ACC112 (cell line): Measurements from ENCODE around the gene TEAD1.

Experiments used
- H2AFZ ChIP-seq: fragments of 200-600 bp; sonication (generic); one replicate; pipeline ENCODE4 v1.6.0; 2017; ENCODE audit warnings: antibody characterized with exemption, low read length; ENCODE audit not compliant: unreplicated experiment
- H3K27ac ChIP-seq: fragments of 200-600 bp; sonication (generic); 2 replicates; pipeline ENCODE4 v1.5.1; 2014; ENCODE audit warnings: low read depth, mild to moderate bottlenecking, antibody characterized with exemption, low read length, moderate library complexity
- H3K27me3 ChIP-seq: fragments of 200-600 bp; sonication (generic); 2 replicates; pipeline ENCODE4 v1.6.1; 2014; ENCODE audit warnings: mild to moderate bottlenecking, antibody characterized with exemption, low read length, moderate library complexity, mixed read lengths; ENCODE audit not compliant: insufficient read depth
- H3K36me3 ChIP-seq: fragments of 200-600 bp; sonication (generic); 2 replicates; pipeline ENCODE4 v1.6.1; 2016; ENCODE audit warnings: mild to moderate bottlenecking, antibody characterized with exemption, low read length, moderate library complexity, mixed read lengths; ENCODE audit not compliant: insufficient read depth
- H3K4me1 ChIP-seq: fragments of 200-600 bp; sonication (generic); one replicate; pipeline ENCODE4 v1.6.1; 2016; ENCODE audit warnings: low read length, mixed read lengths; ENCODE audit not compliant: insufficient read depth, unreplicated experiment, control insufficient read depth
- H3K4me3 ChIP-seq: fragments of 200-600 bp; sonication (generic); 2 replicates; pipeline ENCODE4 v1.5.1; 2014; ENCODE audit warnings: mild to moderate bottlenecking, low read depth, low read length
- H3K79me2 ChIP-seq: fragments of 200-600 bp; sonication (generic); one replicate; pipeline ENCODE4 v1.6.0; 2016; ENCODE audit warnings: low read length; ENCODE audit not compliant: control insufficient read depth, unreplicated experiment, insufficient read depth

The TEAD1 gene

DNA sequence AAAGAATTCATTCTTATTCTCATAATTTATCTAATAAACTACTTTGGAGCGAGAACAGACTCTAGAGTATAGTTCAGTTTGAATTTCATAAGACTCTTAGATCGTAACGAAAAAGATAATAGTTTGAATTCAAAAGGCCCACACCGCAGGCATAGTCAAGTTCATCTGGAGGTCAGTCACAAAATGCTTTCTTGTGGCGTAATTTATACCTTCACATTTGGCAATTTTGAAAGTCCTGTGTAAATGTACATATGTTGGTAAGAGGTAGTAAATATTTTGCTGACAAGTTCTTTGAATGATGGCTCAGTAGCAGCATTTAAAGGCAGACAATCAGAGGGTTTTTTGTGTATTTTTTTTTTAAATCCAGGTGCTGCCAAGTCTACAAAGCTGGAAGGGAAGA is 88.1 kb downstream of the TEAD1 start:
- peaks cover 33% of the 10 kb centered on the region for H3K4me1 ChIP-seq
- H3K27me3 ChIP-seq = no peaks in the 10 kb centered on the region
- no peak overlapping the region for H3K4me3 ChIP-seq
- H3K27ac ChIP-seq = no peak overlapping the region
- H2AFZ ChIP-seq = no peak overlapping the region
- H3K36me3 ChIP-seq = peaks cover 25% of the 10 kb centered on the region; the same call in 1 of the 2 replicates
- peaks cover 90% of the 10 kb centered on the region for H3K79me2 ChIP-seq

GRCh38 chr11:12762696-12763324 is 88.6 kb downstream of the TEAD1 start:
- H3K79me2 ChIP-seq = peaks cover 90% of the 10 kb centered on the region
- no peak overlapping the region for H3K27ac ChIP-seq
- no peak overlapping the region for H2AFZ ChIP-seq

DNA sequence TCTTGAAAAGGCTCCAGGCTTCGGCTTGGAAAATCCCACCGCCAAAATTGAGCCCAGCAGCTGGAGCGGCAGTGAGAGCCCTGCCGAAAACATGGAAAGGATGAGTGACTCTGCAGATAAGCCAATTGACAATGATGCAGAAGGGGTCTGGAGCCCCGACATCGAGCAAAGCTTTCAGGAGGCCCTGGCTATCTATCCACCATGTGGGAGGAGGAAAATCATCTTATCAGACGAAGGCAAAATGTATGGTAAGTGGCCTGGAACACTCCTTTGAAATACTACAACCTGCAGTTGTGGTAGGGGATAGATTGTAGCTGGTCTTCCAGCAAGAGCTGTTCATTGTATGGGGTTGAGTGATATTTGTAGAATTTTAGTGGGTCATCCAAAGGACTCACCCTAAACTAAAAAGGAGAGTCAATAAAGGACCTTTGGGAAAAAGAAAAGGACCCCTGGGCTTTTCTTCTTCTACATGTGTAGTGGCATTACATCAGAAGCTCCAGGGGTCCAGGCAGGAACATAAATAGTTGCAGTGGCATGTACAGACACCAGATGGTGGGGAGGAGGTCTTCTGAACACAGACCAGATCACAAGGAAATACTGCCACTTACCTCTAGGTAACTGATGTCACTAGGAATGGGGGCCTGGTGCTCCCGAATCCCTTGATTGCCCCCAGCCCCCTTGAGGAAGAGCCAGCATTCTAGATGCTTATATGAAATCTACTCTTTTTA is 90.1 kb downstream of the TEAD1 start:
- Histone ChIP-seq H3K4me1 (peaks cover 54% of the 10 kb centered on the region), H3K36me3 (peaks cover 34% of the 10 kb centered on the region; the same call in 1 of the 2 replicates), H3K27me3 (no peaks in the 10 kb centered on the region), H2AFZ (no peak overlapping the region), H3K4me3 (no peak overlapping the region), H3K27ac (no peak overlapping the region), H3K79me2 (peaks cover 96% of the 10 kb centered on the region)

More at GRCh38 chr11:12762696-12763324, 88.6 kb downstream of the TEAD1 start:
- H3K27me3 ChIP-seq = no peaks in the 10 kb centered on the region
- no peak overlapping the region for H3K4me3 ChIP-seq
- H3K4me1 ChIP-seq = peaks cover 38% of the 10 kb centered on the region
- H3K36me3 ChIP-seq = peaks cover 28% of the 10 kb centered on the region; the same call in 1 of the 2 replicates

DNA sequence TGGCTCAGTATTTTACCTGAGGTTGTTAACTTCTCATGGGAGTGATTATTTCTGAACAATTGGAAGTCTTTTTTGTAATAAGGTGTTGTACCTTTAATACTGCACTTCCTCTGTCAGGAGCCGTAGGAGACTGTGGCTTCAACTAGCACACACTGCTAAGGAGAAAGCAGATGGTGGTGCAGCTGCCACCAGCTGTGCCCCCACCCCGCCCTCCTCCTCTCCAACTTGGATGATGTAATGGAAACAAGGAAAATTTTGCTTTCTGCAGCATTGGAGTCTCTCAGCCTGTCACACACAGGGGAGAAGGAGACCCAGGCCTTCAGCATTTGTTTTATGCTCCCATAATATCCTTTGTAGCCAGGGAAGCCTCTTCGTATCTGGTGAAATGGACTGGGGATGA is 91.2 kb downstream of the TEAD1 start:
- H3K27ac ChIP-seq = no peak overlapping the region
- H3K27me3 ChIP-seq = no peaks in the 10 kb centered on the region
- H3K36me3 ChIP-seq = peaks cover 34% of the 10 kb centered on the region; the same call in 1 of the 2 replicates
- no peak overlapping the region for H2AFZ ChIP-seq
- peaks cover 63% of the 10 kb centered on the region for H3K4me1 ChIP-seq
- H3K79me2 ChIP-seq = peaks cover 97% of the 10 kb centered on the region
- H3K4me3 ChIP-seq = no peak overlapping the region

DNA sequence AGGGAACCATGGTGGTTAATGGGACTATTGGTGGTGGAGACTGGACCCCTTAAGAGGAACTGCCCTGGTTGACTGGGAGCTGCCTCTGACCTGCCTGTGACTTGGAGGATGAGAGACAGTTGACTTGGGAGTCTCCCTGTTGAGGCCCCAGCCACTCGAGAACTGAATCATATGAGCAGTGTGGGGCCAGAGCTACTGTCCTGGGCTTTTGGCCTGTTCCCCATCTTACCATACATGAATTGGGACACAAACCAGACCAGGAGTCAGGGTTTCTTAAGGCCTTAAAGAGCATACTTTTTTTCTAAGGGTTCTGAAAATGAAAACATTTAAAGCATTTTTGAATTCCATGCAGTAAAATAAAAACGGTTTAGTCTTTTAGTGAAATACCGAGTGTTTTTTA is 92.8 kb downstream of the TEAD1 start:
- H2AFZ ChIP-seq = no peak overlapping the region
- H3K79me2 ChIP-seq = peaks cover 97% of the 10 kb centered on the region

DNA sequence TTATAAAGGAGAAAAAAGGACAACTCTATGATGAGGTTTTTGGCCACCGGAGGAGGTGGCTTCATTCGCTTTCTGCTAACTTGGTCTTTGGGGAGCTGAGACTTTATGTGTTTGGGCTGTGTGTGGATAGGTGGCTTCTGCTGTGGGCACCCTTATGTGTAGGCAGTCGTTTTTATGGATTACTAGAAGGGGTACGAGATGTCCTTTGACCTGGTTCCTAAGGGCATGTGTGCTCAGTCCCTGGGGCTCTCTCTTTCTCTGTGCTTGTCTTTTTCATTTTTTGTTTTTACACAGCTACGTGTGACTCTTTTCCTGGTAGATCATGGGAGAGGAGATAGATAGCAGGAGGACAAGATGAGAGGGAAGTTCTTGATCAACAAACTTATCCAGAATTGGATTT is 93.4 kb downstream of the TEAD1 start:
- H3K27me3 ChIP-seq = no peaks in the 10 kb centered on the region
- H3K4me3 ChIP-seq = no peak overlapping the region
- H3K79me2 ChIP-seq = peaks cover 97% of the 10 kb centered on the region
- peaks cover 73% of the 10 kb centered on the region for H3K4me1 ChIP-seq
- no peak overlapping the region for H2AFZ ChIP-seq
- peak overlapping the region; percentile 96 for H3K27ac ChIP-seq
- H3K36me3 ChIP-seq = peaks cover 34% of the 10 kb centered on the region; the same call in 1 of the 2 replicates

More for the DNA sequence above, 92.8 kb downstream of the TEAD1 start:
- peaks cover 68% of the 10 kb centered on the region for H3K4me1 ChIP-seq
- peaks cover 34% of the 10 kb centered on the region; the same call in 1 of the 2 replicates for H3K36me3 ChIP-seq
- H3K4me3 ChIP-seq = no peak overlapping the region
- H3K27me3 ChIP-seq = no peaks in the 10 kb centered on the region
- no peak overlapping the region for H3K27ac ChIP-seq

- H3K36me3 ChIP-seq = peaks cover 34% of the 10 kb centered on the region; the same call in 1 of the 2 replicates
- H3K27ac ChIP-seq = peak overlapping the region; percentile 96
- H3K4me1 ChIP-seq = peaks cover 76% of the 10 kb centered on the region
- H3K79me2 ChIP-seq = peaks cover 97% of the 10 kb centered on the region
- H3K4me3 ChIP-seq = peak overlapping the region; percentile 44
- H2AFZ ChIP-seq = no peak overlapping the region
- no peaks in the 10 kb centered on the region for H3K27me3 ChIP-seq
Observed at GRCh38 chr11:12768726-12769673, 94.8 kb downstream of the TEAD1 start.

GRCh38 chr11:12769834-12770345 is 95.7 kb downstream of the TEAD1 start:
- H3K4me3 ChIP-seq = peak overlapping the region; percentile 44

GRCh38 chr11:12770435-12770834 is 96.2 kb downstream of the TEAD1 start:
- Histone ChIP-seq H3K4me1 (peaks cover 79% of the 10 kb centered on the region), H3K79me2 (peaks cover 97% of the 10 kb centered on the region), H3K36me3 (peaks cover 21% of the 10 kb centered on the region; the same call in 1 of the 2 replicates), H2AFZ (no peak overlapping the region), H3K4me3 (peak overlapping the region; percentile 4; the same call in 1 of the 2 replicates), H3K27ac (peak overlapping the region; percentile 96), H3K27me3 (no peaks in the 10 kb centered on the region)

More at GRCh38 chr11:12769834-12770345, 95.7 kb downstream of the TEAD1 start:
- Histone ChIP-seq H3K27me3 (no peaks in the 10 kb centered on the region), H3K27ac (peak overlapping the region; percentile 96), H2AFZ (no peak overlapping the region), H3K36me3 (peaks cover 27% of the 10 kb centered on the region; the same call in 1 of the 2 replicates), H3K4me1 (peaks cover 79% of the 10 kb centered on the region), H3K79me2 (peaks cover 97% of the 10 kb centered on the region)
